Calu3 (cell line): ENCODE results near the gene DARS2. TPM values are rescaled to one million over a fixed set of nuclear protein-coding genes. Genes with fewer than 3 reads are reported as not detected.
"Not testable (repeated sequence)": the region's sequence is repeated elsewhere in the genome, so short reads cannot be mapped to it uniquely, and the experiment has no call there.

Experiments
- BruUV-seq: library from RNA; stranded (reverse); fragments of 400-500 nt; replicated peaks from 2 replicates; lab custom pipeline; 2021; lab: Mats Ljungman, UMichigan
- CTCF ChIA-PET: fragments of 300-600 bp; sonication (Branson Sonifier 250); formaldehyde crosslinking; loops from one replicate; lab custom pipeline; 2022; ENCODE audit warnings: antibody characterized with exemption; lab: Charles Lee
- DNase-seq: peaks from one replicate; pipeline ENCODE4 v3.0.0; 2022
- H3K27ac Mint-ChIP-seq: one replicate; pipeline ENCODE4 v1.8.0; 2022; ENCODE audit warnings: mixed read lengths; ENCODE audit not compliant: unreplicated experiment
- H3K27me3 Mint-ChIP-seq: one replicate; pipeline ENCODE4 v1.8.0; 2022; ENCODE audit warnings: mixed read lengths; ENCODE audit not compliant: unreplicated experiment
- H3K36me3 Mint-ChIP-seq: one replicate; pipeline ENCODE4 v1.8.0; 2022; ENCODE audit warnings: mild to moderate bottlenecking, moderate library complexity, mixed read lengths; ENCODE audit not compliant: insufficient read depth, unreplicated experiment
- H3K4me1 Mint-ChIP-seq: one replicate; pipeline ENCODE4 v1.8.0; 2022; ENCODE audit warnings: mild to moderate bottlenecking, low read depth, mixed read lengths; ENCODE audit not compliant: unreplicated experiment
- H3K4me3 Mint-ChIP-seq: one replicate; pipeline ENCODE4 v1.8.0; 2022; ENCODE audit warnings: mild to moderate bottlenecking, low read depth, moderate library complexity, mixed read lengths; ENCODE audit not compliant: unreplicated experiment
- H3K9me3 Mint-ChIP-seq: one replicate; pipeline ENCODE4 v1.8.0; 2022; ENCODE audit warnings: low read depth, mixed read lengths; ENCODE audit not compliant: unreplicated experiment
- CTCF ChIP-seq: fragments of 200-600 bp; IDR thresholded peaks from one replicate; pipeline ENCODE4 v1.8.0; 2022; ENCODE audit warnings: antibody characterized with exemption; ENCODE audit not compliant: unreplicated experiment
- intact Hi-C: fragments of 100-400 bp; cut with micrococcal nuclease; formaldehyde crosslinking; loops from one replicate; pipeline ENCODE4 v1.10.0; 2022; ENCODE audit not compliant: unreplicated experiment
- total RNA-seq: library from RNA; stranded (reverse); gene quantifications from 2 replicates; pipeline ENCODE4 v1.2.3, GENCODE V29; 2022

Gene DARS2
- total RNA-seq, 1 experiment from 2014 or later: 56.3 TPM

GRCh38 chr1:173856903-173857302 is 32.4 kb downstream of the DARS2 start:
- BruUV-seq: no TSS peak
- Mint-ChIP-seq H3K4me1 (no peaks in the 10 kb centered on the region), H3K27ac (no peak overlapping the region), H3K36me3 (peaks cover 74% of the 10 kb centered on the region), H3K4me3 (no peak overlapping the region), H3K27me3 (no peaks in the 10 kb centered on the region), H3K9me3 (no peaks in the 10 kb centered on the region)
- CTCF ChIA-PET: no interaction called here
- intact Hi-C loops: no loop called here
- TF ChIP-seq CTCF: no peak
- DNase-seq: no peak

- Mint-ChIP-seq H3K9me3 (no peaks in the 10 kb centered on the region), H3K4me3 (no peak overlapping the region), H3K27me3 (no peaks in the 10 kb centered on the region), H3K27ac (no peak overlapping the region), H3K4me1 (no peaks in the 10 kb centered on the region), H3K36me3 (peaks cover 78% of the 10 kb centered on the region)
- DNase-seq: no peak
- TF ChIP-seq CTCF: no peak
- intact Hi-C loops: no loop called here
- BruUV-seq: no TSS peak
- CTCF ChIA-PET: no interaction called here
These were observed 33.0 kb downstream of the DARS2 start for GRCh38 chr1:173857363-173857917.

GRCh38 chr1:173859547-173859946 is 35.1 kb downstream of the DARS2 start:
- intact Hi-C loops, BruUV-seq, H3K27me3 Mint-ChIP-seq, DNase-seq, H3K9me3 Mint-ChIP-seq, H3K4me3 Mint-ChIP-seq, H3K27ac Mint-ChIP-seq: not testable (repeated sequence)
- peaks cover 89% of the 10 kb centered on the region for H3K36me3 Mint-ChIP-seq
- peaks cover 10% of the 10 kb centered on the region for H3K4me1 Mint-ChIP-seq
- CTCF ChIA-PET: interaction anchor here (0.6 to 1.0 kb wide), 2 partner anchors 9 to 240 kb away, joined by 3 to 4 read pairs; partner anchors contain the start of genes GAS5 and ZBTB37

GRCh38 chr1:173860065-173860464 is 35.6 kb downstream of the DARS2 start:
- Mint-ChIP-seq H3K4me1 (peaks cover 16% of the 10 kb centered on the region), H3K27ac (no peak overlapping the region), H3K27me3 (no peaks in the 10 kb centered on the region), H3K4me3 (no peak overlapping the region), H3K9me3 (no peaks in the 10 kb centered on the region), H3K36me3 (peaks cover 90% of the 10 kb centered on the region)
- no peak for DNase-seq
- CTCF ChIA-PET: interaction anchor here (0.6 to 1.0 kb wide), 2 partner anchors 8 to 239 kb away, joined by 3 to 4 read pairs; partner anchors contain the start of genes GAS5 and ZBTB37
- no TSS peak for BruUV-seq
- no peak for TF ChIP-seq CTCF
- intact Hi-C loops: no loop called here

- no peak for DNase-seq
These were observed 37.3 kb downstream of the DARS2 start for GRCh38 chr1:173861731-173862145.

GRCh38 chr1:173862146-173862768 is 37.8 kb downstream of the DARS2 start:
- H3K27ac Mint-ChIP-seq: peak overlapping the region; percentile 100
- H3K4me1 Mint-ChIP-seq: peaks cover 21% of the 10 kb centered on the region
- H3K4me3 Mint-ChIP-seq, H3K9me3 Mint-ChIP-seq, H3K27me3 Mint-ChIP-seq, BruUV-seq, DNase-seq, intact Hi-C loops: not testable (repeated sequence)
- H3K36me3 Mint-ChIP-seq: peaks cover 96% of the 10 kb centered on the region
- CTCF ChIA-PET: interaction anchor here (0.6 kb wide), 1 partner anchor 162 kb away, joined by 3 read pairs; no protein-coding TSS in a partner anchor

More at GRCh38 chr1:173861731-173862145, 37.3 kb downstream of the DARS2 start:
- BruUV-seq: no TSS peak
- CTCF ChIA-PET: no interaction called here
- H3K4me1 Mint-ChIP-seq: peaks cover 21% of the 10 kb centered on the region
- peaks cover 91% of the 10 kb centered on the region for H3K36me3 Mint-ChIP-seq
- no peak for TF ChIP-seq CTCF
- no peaks in the 10 kb centered on the region for H3K27me3 Mint-ChIP-seq
- intact Hi-C loops: no loop called here
- no peak overlapping the region for H3K4me3 Mint-ChIP-seq
- no peaks in the 10 kb centered on the region for H3K9me3 Mint-ChIP-seq
- H3K27ac Mint-ChIP-seq: peak overlapping the region; percentile 100
